H1 (cell line): ENCODE measurements around the gene MMS19. TPM values are rescaled to one million over a fixed set of nuclear protein-coding genes. Genes with fewer than 3 reads are reported as not detected.

Experiments used
- CTCF ChIA-PET: fragments of 300-600 bp; sonication (Branson Sonifier 250); formaldehyde crosslinking; loops from one replicate; lab custom pipeline; 2021; ENCODE audit not compliant: partially characterized antibody; lab: Charles Lee
- POLR2A ChIA-PET: fragments of 300-600 bp; sonication (Branson Sonifier 250); formaldehyde crosslinking; loops from one replicate; lab custom pipeline; 2021; ENCODE audit warnings: inconsistent platforms; ENCODE audit not compliant: partially characterized antibody; lab: Charles Lee
- DNase-seq, 2 experiments: peaks; one replicate each; pipeline versions ENCODE4 v3.0.0 to v3.0.0-alpha.2; 2010 to 2022; ENCODE audit warnings: low spot score in 2 of 2, low read depth in 1 of 2, mixed read lengths in 1 of 2
- FAIRE-seq: peaks from 2 replicates; lab custom pipeline; 2011; peaks lifted over from hg19 to GRCh38; lab: Jason Lieb, UNC
- H2AFZ ChIP-seq: 2 replicates; pipeline ENCODE4 v1.8.1; 2012; ENCODE audit warnings: low read length, inconsistent platforms
- H2AK5ac ChIP-seq: 2 replicates; pipeline ENCODE4 v1.6.1; 2013; ENCODE audit warnings: low read depth, low read length
- H2BK120ac ChIP-seq: replicated peaks from 2 replicates; pipeline ENCODE3; 2013; ENCODE audit warnings: low read depth, low read length, inconsistent platforms
- H2BK12ac ChIP-seq: 2 replicates; pipeline ENCODE4 v1.6.1; 2013; ENCODE audit warnings: low read depth, low read length
- H2BK15ac ChIP-seq: 2 replicates; pipeline ENCODE4 v1.6.1; 2013; ENCODE audit warnings: low read length
- H2BK20ac ChIP-seq: 2 replicates; pipeline ENCODE4 v1.6.1; 2013; ENCODE audit warnings: low read length
- H2BK5ac ChIP-seq: 2 replicates; pipeline ENCODE4 v1.6.1; 2013; ENCODE audit warnings: low read depth, low read length
- H3K14ac ChIP-seq: 2 replicates; pipeline ENCODE4 v1.6.1; 2013; ENCODE audit warnings: inconsistent platforms; ENCODE audit not compliant: insufficient read length
- H3K18ac ChIP-seq: 2 replicates; pipeline ENCODE4 v1.6.1; 2013; ENCODE audit warnings: low read length; ENCODE audit errors: extremely low read depth
- H3K23ac ChIP-seq: 2 replicates; pipeline ENCODE4 v1.6.1; 2013; ENCODE audit warnings: inconsistent platforms; ENCODE audit not compliant: insufficient read length
- H3K23me2 ChIP-seq: 2 replicates; pipeline ENCODE4 v1.6.1; 2013; ENCODE audit warnings: low read depth, low read length
- H3K27ac ChIP-seq: 2 replicates; pipeline ENCODE4 v1.6.1; 2011; ENCODE audit warnings: low read depth, low read length, inconsistent platforms
- H3K27me3 ChIP-seq, 4 experiments: replicated peaks in 1 of 4; 1 replicate in 1 of 4; 2 replicates in 3 of 4; pipeline versions ENCODE4 v1.6.1 to v1.8.1; 2011 to 2013; ENCODE audit warnings: low read length in 3 of 4, mild to moderate bottlenecking in 3 of 4, inconsistent platforms in 2 of 4, mixed read lengths in 2 of 4, moderate library complexity in 1 of 4; ENCODE audit not compliant: control insufficient read depth in 3 of 4, insufficient read depth in 3 of 4; ENCODE audit errors: extremely low read depth in 1 of 4
- H3K36me3 ChIP-seq, 4 experiments: 2 replicates each; pipeline versions ENCODE4 v1.6.1 to v1.8.1; 2011 to 2013; ENCODE audit warnings: mild to moderate bottlenecking in 4 of 4, low read length in 3 of 4, moderate library complexity in 2 of 4, control low read depth in 1 of 4, inconsistent platforms in 1 of 4; ENCODE audit not compliant: insufficient read depth in 4 of 4, control insufficient read depth in 2 of 4
- H3K4ac ChIP-seq: replicated peaks from 2 replicates; pipeline ENCODE3; 2013; ENCODE audit warnings: low read length, low read depth, mixed read lengths, inconsistent platforms; ENCODE audit not compliant: insufficient read length
- H3K4me1 ChIP-seq, 4 experiments: replicated peaks in 1 of 4; 1 replicate in 1 of 4; 2 replicates in 3 of 4; pipeline versions ENCODE4 v1.6.1 to v1.8.1; 2011 to 2013; ENCODE audit warnings: low read length in 3 of 4, inconsistent platforms in 2 of 4, mixed read lengths in 1 of 4; ENCODE audit not compliant: insufficient read depth in 4 of 4, control insufficient read depth in 3 of 4
- H3K4me2 ChIP-seq, 2 experiments: 2 replicates each; pipeline versions ENCODE4 v1.6.1 to v1.8.1; 2011 to 2013; ENCODE audit warnings: low read depth in 2 of 2, low read length in 2 of 2, control low read depth in 1 of 2, inconsistent platforms in 1 of 2, mild to moderate bottlenecking in 1 of 2; ENCODE audit not compliant: insufficient read depth in 1 of 2
- H3K4me3 ChIP-seq, 4 experiments: fragments of 200-600, 300-600 bp in 1 of 4; sonication (generic), shearing (Covaris generic), sonication (Bioruptor Twin) in 1 of 4; 2 replicates each; pipeline versions ENCODE4 v1.5.1 to v1.8.1; 2011 to 2016; ENCODE audit warnings: low read length in 4 of 4, low read depth in 3 of 4, control low read depth in 2 of 4, inconsistent platforms in 2 of 4, mild to moderate bottlenecking in 2 of 4, mixed read lengths in 1 of 4, moderate library complexity in 1 of 4; ENCODE audit not compliant: insufficient read depth in 2 of 4; ENCODE audit errors: extremely low read depth in 1 of 4
- H3K56ac ChIP-seq: replicated peaks from 2 replicates; pipeline ENCODE3; 2013; ENCODE audit warnings: low read depth, mild to moderate bottlenecking, mixed read lengths, low read length, inconsistent platforms; ENCODE audit not compliant: insufficient read length
- H3K79me1 ChIP-seq: 2 replicates; pipeline ENCODE4 v1.6.1; 2013; ENCODE audit warnings: low read depth, low read length, control low read depth
- H3K79me2 ChIP-seq, 2 experiments: 2 replicates each; pipeline versions ENCODE4 v1.6.1 to v1.8.1; 2012 to 2013; ENCODE audit warnings: low read length in 2 of 2, mild to moderate bottlenecking in 2 of 2, inconsistent platforms in 1 of 2; ENCODE audit not compliant: insufficient read depth in 2 of 2, control insufficient read depth in 1 of 2
- H3K9ac ChIP-seq, 4 experiments: replicated peaks in 1 of 4; 1 replicate in 1 of 4; 2 replicates in 3 of 4; pipeline versions ENCODE4 v1.6.1 to v1.8.1; 2011 to 2013; ENCODE audit warnings: low read depth in 3 of 4, low read length in 3 of 4, control low read depth in 2 of 4, mild to moderate bottlenecking in 2 of 4, moderate library complexity in 2 of 4, inconsistent platforms in 1 of 4; ENCODE audit errors: extremely low read depth in 1 of 4
- H3K9me3 ChIP-seq, 2 experiments: 2 replicates each; pipeline versions ENCODE4 v1.6.1 to v1.8.1; 2012 to 2013; ENCODE audit warnings: mild to moderate bottlenecking in 2 of 2, moderate library complexity in 2 of 2, control low read depth in 1 of 2, inconsistent platforms in 1 of 2, low read depth in 1 of 2, low read length in 1 of 2, mixed read lengths in 1 of 2; ENCODE audit not compliant: insufficient read depth in 2 of 2
- H4K20me1 ChIP-seq, 2 experiments: replicated peaks in 1 of 2; 2 replicates each; pipeline versions ENCODE3 to v1.8.1; 2011 to 2013; ENCODE audit warnings: inconsistent platforms in 2 of 2, low read length in 2 of 2, mild to moderate bottlenecking in 1 of 2; ENCODE audit not compliant: insufficient read depth in 2 of 2, control insufficient read depth in 1 of 2
- H4K5ac ChIP-seq: 2 replicates; pipeline ENCODE4 v1.6.1; 2013; ENCODE audit warnings: low read length, low read depth, mixed read lengths, inconsistent platforms; ENCODE audit not compliant: insufficient read length
- H4K8ac ChIP-seq: 2 replicates; pipeline ENCODE4 v1.8.0; 2013; ENCODE audit warnings: mild to moderate bottlenecking, moderate library complexity, low read length, inconsistent platforms; ENCODE audit not compliant: insufficient read depth; ENCODE audit errors: extremely low read depth
- H4K91ac ChIP-seq: replicated peaks from 2 replicates; pipeline ENCODE3; 2013; ENCODE audit warnings: low read length, mixed read lengths, inconsistent platforms; ENCODE audit not compliant: insufficient read length
- BACH1 ChIP-seq: IDR thresholded peaks from 2 replicates; pipeline ENCODE4 v1.6.1; 2012; ENCODE audit warnings: low read length, improper control_type of control experiment
- EGR1 ChIP-seq: IDR thresholded peaks from 2 replicates; pipeline ENCODE4 v1.6.1; 2011; ENCODE audit warnings: low read depth, low read length, borderline replicate concordance
- EP300 ChIP-seq, 2 experiments: IDR thresholded peaks; 1 replicate in 1 of 2; 2 replicates in 1 of 2; pipeline ENCODE4 v1.6.1; 2011 to 2012; ENCODE audit warnings: low read depth in 2 of 2, low read length in 2 of 2, mild to moderate bottlenecking in 2 of 2, borderline replicate concordance in 1 of 2, inconsistent platforms in 1 of 2, moderate library complexity in 1 of 2
- JUND ChIP-seq: IDR thresholded peaks from 2 replicates; pipeline ENCODE4 v1.6.1; 2011; ENCODE audit warnings: mild to moderate bottlenecking, improper control_type of control experiment, low read length
- MAFK ChIP-seq: IDR thresholded peaks from 2 replicates; pipeline ENCODE4 v1.6.1; 2012; ENCODE audit warnings: low read depth, mild to moderate bottlenecking, improper control_type of control experiment, low read length
- SIN3A ChIP-seq, 2 experiments: IDR thresholded peaks in 1 of 2; conservative IDR thresholded peaks in 1 of 2; 2 replicates each; pipeline ENCODE4 v1.6.1; 2011 to 2012; ENCODE audit warnings: low read length in 2 of 2, improper control_type of control experiment in 1 of 2, low read depth in 1 of 2, mild to moderate bottlenecking in 1 of 2
- TCF12 ChIP-seq: IDR thresholded peaks from 2 replicates; pipeline ENCODE4 v1.6.1; 2011; ENCODE audit warnings: low read depth, mild to moderate bottlenecking, low read length
- WGBS, 2 experiments: shearing (Covaris generic) in 1 of 2; methylation state at CpG; one replicate each; pipeline versions ENCODE4 v1.1.6 to v1.1.7; 2013 to 2015; ENCODE audit warnings: low lambda C conversion rate in 2 of 2, mixed read lengths in 2 of 2, inconsistent platforms in 1 of 2, low coverage in 1 of 2, missing lambda C conversion rate in 1 of 2; ENCODE audit not compliant: insufficient replicate concordance in 2 of 2, insufficient coverage in 1 of 2, insufficient read length in 1 of 2; ENCODE audit errors: extremely low coverage in 1 of 2, missing lambda C conversion rate in 1 of 2; 5-methylcytosine and 5-hydroxymethylcytosine counted together
- polyA plus RNA-seq, 7 experiments: library from polyadenylated mRNA; depleted of rRNA in 3 of 7; stranded (reverse) in 5 of 7; unstranded in 2 of 7; fragments of >200 nt in 5 of 7; fragments of 200-250 nt in 2 of 7; gene quantifications; 1 replicate in 5 of 7; 2 replicates in 1 of 7; 4 replicates in 1 of 7; pipeline versions ENCODE4 v1.2.1 to v1.2.3, GENCODE V29; 2011 to 2013; ENCODE audit warnings: missing spikeins in 2 of 7, mixed read lengths in 2 of 7
- total RNA-seq: library from RNA; stranded (reverse); fragmentation: NEBNext Ultra II Directional; extraction: Animal tissue kit (Norgen Biotek cat#: 25700); gene quantifications from 2 replicates; pipeline ENCODE4 v1.2.1, GENCODE V29; 2021

MMS19 gene
- total and polyA plus RNA-seq, 2 of the 8 experiments (the other 6 are each of a cell fraction or from before 2014, with no cell fraction given) = 130 to 221 TPM

- Histone ChIP-seq H4K8ac (peak overlapping the region; percentile 19; the same call in 1 of the 2 replicates), H3K9me3 (no peaks in the 10 kb centered on the region), H3K27ac (peak overlapping the region; percentile 32; the same call in 1 of the 2 replicates), H3K23ac (no peak overlapping the region), H3K36me3 (no peaks in the 10 kb centered on the region), H2AFZ (no peak overlapping the region), H3K18ac (peak overlapping the region; percentile 78), H3K23me2 (no peaks in the 10 kb centered on the region), H3K79me1 (peaks cover 2% of the 10 kb centered on the region; the same call in 1 of the 2 replicates), H3K14ac (no peak overlapping the region), H2BK12ac (peak overlapping the region; percentile 75; the same call in 1 of the 2 replicates), H3K27me3 (no peaks in the 10 kb centered on the region), H2BK15ac (0 out of 2 replicates have a peak overlapping the region, but pooled peaks have one; percentile 46), H2BK20ac (peak overlapping the region; percentile 61; the same call in 1 of the 2 replicates), H3K4ac (peak overlapping the region; percentile 27), H3K9ac (no peak overlapping the region; a peak in 1 of 7 replicates), H3K4me2 (no peak overlapping the region), H3K79me2 (peaks cover 0 to 6% of the 10 kb centered on the region in 2 experiments; a peak in 1 of 4 replicates), H2BK5ac (peak overlapping the region; percentile 81), H2AK5ac (peak overlapping the region; percentile 93), H4K20me1 (no peaks in the 10 kb centered on the region), H3K56ac (no peak overlapping the region), H4K91ac (peak overlapping the region; percentile 46), H2BK120ac (no peak overlapping the region), H4K5ac (no peak overlapping the region), H3K4me3 (no peak overlapping the region), H3K4me1 (peaks cover 0 to 21% (median 8%) of the 10 kb centered on the region in 4 experiments; a peak in 6 of 7 replicates)
- FAIRE-seq (no peak), DNase-seq (no peak)
- WGBS, 2 experiments = 85% methylated on average over 9 of the region's 9 CpGs; no CpG with 5 or more reads in 1 of the 2 experiments
- POLR2A ChIA-PET = interaction anchor here (1.3 to 2.0 kb wide), 3 partner anchors 10 to 16 kb away, joined by 3 to 8 read pairs (median 3); no protein-coding TSS in a partner anchor
- TF ChIP-seq EGR1 (no peak), SIN3A (conservative IDR thresholded peaks at IDR 0.05 in 1 of 2, IDR thresholded peaks at IDR 0.05 in 1 of 2; ENCODE audit: low read depth in 1 of 2, low read length in 2 of 2) (no peak), JUND (0 out of 2 replicates have a peak, but pooled peaks have one; percentile 28), EP300 (IDR thresholded peaks at IDR 0.05; ENCODE audit: borderline replicate concordance in 1 of 2, low read depth in 2 of 2, low read length in 2 of 2) (0 out of 3 replicates have a peak, but pooled peaks of 1 of the 2 experiments have one; percentile 11), MAFK (peak; percentile 43; the same call in 1 of the 2 replicates), BACH1 (peak; percentile 64; the same call in 1 of the 2 replicates), TCF12 (no peak)
- CTCF ChIA-PET = interaction anchor here (0.7 to 14.7 kb wide), 10 partner anchors 9 to 123 kb away, joined by 3 to 388 read pairs (median 10); partner anchors contain the start of gene ANKRD2
These were observed 44.2 kb upstream of the MMS19 start for GRCh38 chr10:97542169-97543024.
